Measurements from ENCODE around the gene FNDC5. TPM values are rescaled to one million over a fixed set of nuclear protein-coding genes. Genes with fewer than 3 reads are reported as not detected.

Gene FNDC5
- total RNA-seq, 1 donor from 2014 or later: 743 TPM

- Mint-ChIP-seq H3K9me3 (ENCODE audit: unreplicated experiment) (peaks cover 19% of the 10 kb centered on the region), H3K27ac (ENCODE audit: unreplicated experiment) (no peak overlapping the region), H3K36me3 (ENCODE audit: unreplicated experiment) (peaks cover 7% of the 10 kb centered on the region), H3K27me3 (ENCODE audit: unreplicated experiment) (peaks cover 10% of the 10 kb centered on the region), H3K4me3 (ENCODE audit: unreplicated experiment) (no peak overlapping the region), H3K4me1 (ENCODE audit: low read depth, unreplicated experiment) (peaks cover 45% of the 10 kb centered on the region)
- no peak for TF ChIP-seq CTCF (IDR thresholded peaks at IDR 0.05; ENCODE audit: partially characterized antibody, unreplicated experiment)
- DNase-seq: no peak
Measured at GRCh38 chr1:32888677-32889420, 18.1 kb upstream of the FNDC5 start.

GRCh38 chr1:32888134-32888533, 17.4 kb upstream of the FNDC5 start:
- H3K36me3 Mint-ChIP-seq (ENCODE audit: unreplicated experiment): peaks cover 7% of the 10 kb centered on the region
- peaks cover 50% of the 10 kb centered on the region for H3K4me1 Mint-ChIP-seq (ENCODE audit: low read depth, unreplicated experiment)
- H3K4me3 Mint-ChIP-seq (ENCODE audit: unreplicated experiment): peak overlapping the region; percentile 96
- no peak overlapping the region for H3K27ac Mint-ChIP-seq (ENCODE audit: unreplicated experiment)
- no peak for DNase-seq
- TF ChIP-seq CTCF (IDR thresholded peaks at IDR 0.05; ENCODE audit: partially characterized antibody, unreplicated experiment): no peak
- peaks cover 12% of the 10 kb centered on the region for H3K27me3 Mint-ChIP-seq (ENCODE audit: unreplicated experiment)
- H3K9me3 Mint-ChIP-seq (ENCODE audit: unreplicated experiment): peaks cover 23% of the 10 kb centered on the region

GRCh38 chr1:32887623-32888022, 16.9 kb upstream of the FNDC5 start:
- H3K4me3 Mint-ChIP-seq (ENCODE audit: unreplicated experiment): peak overlapping the region; percentile 96
- H3K27ac Mint-ChIP-seq (ENCODE audit: unreplicated experiment): peak overlapping the region; percentile 19
- DNase-seq: no peak
- TF ChIP-seq CTCF (IDR thresholded peaks at IDR 0.05; ENCODE audit: partially characterized antibody, unreplicated experiment): no peak
- H3K4me1 Mint-ChIP-seq (ENCODE audit: low read depth, unreplicated experiment): peaks cover 50% of the 10 kb centered on the region
- peaks cover 12% of the 10 kb centered on the region for H3K27me3 Mint-ChIP-seq (ENCODE audit: unreplicated experiment)
- H3K36me3 Mint-ChIP-seq (ENCODE audit: unreplicated experiment): peaks cover 7% of the 10 kb centered on the region
- peaks cover 22% of the 10 kb centered on the region for H3K9me3 Mint-ChIP-seq (ENCODE audit: unreplicated experiment)

GRCh38 chr1:32886828-32887414, 16.2 kb upstream of the FNDC5 start:
- H3K36me3 Mint-ChIP-seq (ENCODE audit: unreplicated experiment): peaks cover 7% of the 10 kb centered on the region
- H3K27me3 Mint-ChIP-seq (ENCODE audit: unreplicated experiment): peaks cover 10% of the 10 kb centered on the region
- peaks cover 44% of the 10 kb centered on the region for H3K4me1 Mint-ChIP-seq (ENCODE audit: low read depth, unreplicated experiment)
- peak; percentile 3 for TF ChIP-seq CTCF (IDR thresholded peaks at IDR 0.05; ENCODE audit: partially characterized antibody, unreplicated experiment)
- DNase-seq: no peak
- peak overlapping the region; percentile 96 for H3K4me3 Mint-ChIP-seq (ENCODE audit: unreplicated experiment)
- H3K9me3 Mint-ChIP-seq (ENCODE audit: unreplicated experiment): peaks cover 17% of the 10 kb centered on the region
- no peak overlapping the region for H3K27ac Mint-ChIP-seq (ENCODE audit: unreplicated experiment)

Data from glutamatergic neuron (in vitro differentiated cells).